Erythroblast (primary cell): ENCODE measurements around the gene OR14A16.

Experiments used
- DNase-seq, 2 experiments: peaks; one replicate each; lab custom pipeline; 2025; lab: John Stamatoyannopoulos, UW
- GATA1 ChIP-seq: IDR thresholded peaks from 2 replicates; pipeline ENCODE4 v1.6.1; 2011; ENCODE audit warnings: low read depth, mild to moderate bottlenecking, control low read depth, low read length, moderate library complexity
- POLR2A ChIP-seq: IDR thresholded peaks from 2 replicates; pipeline ENCODE4 v1.6.1; 2011; ENCODE audit warnings: mild to moderate bottlenecking, low read length

OR14A16 gene

GRCh38 chr1:247824023-247824422 lies at the start of gene OR14A16:
TSS of gene OR14A16 (minus strand) at chr1:247824119. CDS start at chr1:247815729, 8,390 bp downstream.
- TF ChIP-seq POLR2A (no peak), GATA1 (no peak)
- DNase-seq, result no peak

- no peak for TF ChIP-seq POLR2A
- no peak for DNase-seq
Measured at GRCh38 chr1:247865416-247865815, 41.5 kb upstream of the OR14A16 start.

GRCh38 chr1:247864644-247865043 lies 40.7 kb upstream of the OR14A16 start:
- no peak for DNase-seq
- no peak for TF ChIP-seq POLR2A
- TF ChIP-seq GATA1, result no peak

DNA sequence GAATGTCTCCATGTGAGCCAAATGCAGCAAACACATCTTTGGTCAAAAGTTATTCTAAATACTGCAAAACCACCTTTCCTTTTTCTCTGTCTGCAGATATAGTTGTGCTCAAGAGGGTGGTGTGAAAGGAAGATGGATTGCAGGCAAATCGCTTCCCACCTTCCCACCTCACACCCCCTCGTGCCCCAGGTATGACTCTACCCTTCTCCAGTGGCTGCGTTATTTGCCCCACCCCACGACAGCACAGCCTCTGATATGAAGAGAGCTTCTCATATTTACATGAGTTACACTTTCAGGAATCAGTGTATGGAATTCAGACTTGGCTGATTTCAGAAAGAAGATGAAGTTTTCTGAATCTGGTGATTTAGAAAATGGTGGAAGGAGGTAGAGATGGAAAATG lies 38.8 kb upstream of the OR14A16 start:
- TF ChIP-seq GATA1 (no peak), POLR2A (no peak)

GRCh38 chr1:247857985-247858619 lies 34.2 kb upstream of the OR14A16 start:
- TF ChIP-seq GATA1 (no peak), POLR2A (no peak)
- DNase-seq, result peak in 1 of 2 experiments; percentile 68

More for the DNA sequence above, 38.8 kb upstream of the OR14A16 start:
- DNase-seq, result no peak

GRCh38 chr1:247857069-247857984 lies 33.4 kb upstream of the OR14A16 start, which contains the start of gene TRIM58:
TSS of gene TRIM58 (plus strand) at chr1:247857187. CDS start at chr1:247857247, 60 bp downstream.
- TF ChIP-seq GATA1, result no peak
- TF ChIP-seq POLR2A, result peak; percentile 92
- peak; percentile 96 for DNase-seq

DNA sequence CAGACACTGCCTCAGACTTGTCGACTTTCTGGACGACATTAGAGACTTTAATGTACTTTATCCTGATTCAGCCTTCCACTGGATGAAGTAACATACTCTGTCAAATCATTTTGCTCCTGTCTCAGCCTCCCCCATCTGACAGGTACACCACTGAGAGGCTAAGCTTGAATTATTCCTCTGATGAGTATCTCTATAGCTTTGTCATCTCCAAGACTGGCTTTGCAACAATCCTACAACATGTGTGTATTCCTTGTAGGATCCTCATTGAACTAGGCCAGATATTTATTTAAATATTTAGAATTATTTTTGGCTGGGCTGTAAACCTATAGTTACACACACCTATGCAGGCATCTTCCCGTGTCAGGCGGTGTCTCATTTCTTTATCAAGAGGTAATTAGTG lies 32.0 kb upstream of the OR14A16 start:
- DNase-seq, result peak; percentile 46 to 63
- no peak for TF ChIP-seq GATA1
- no peak for TF ChIP-seq POLR2A

DNA sequence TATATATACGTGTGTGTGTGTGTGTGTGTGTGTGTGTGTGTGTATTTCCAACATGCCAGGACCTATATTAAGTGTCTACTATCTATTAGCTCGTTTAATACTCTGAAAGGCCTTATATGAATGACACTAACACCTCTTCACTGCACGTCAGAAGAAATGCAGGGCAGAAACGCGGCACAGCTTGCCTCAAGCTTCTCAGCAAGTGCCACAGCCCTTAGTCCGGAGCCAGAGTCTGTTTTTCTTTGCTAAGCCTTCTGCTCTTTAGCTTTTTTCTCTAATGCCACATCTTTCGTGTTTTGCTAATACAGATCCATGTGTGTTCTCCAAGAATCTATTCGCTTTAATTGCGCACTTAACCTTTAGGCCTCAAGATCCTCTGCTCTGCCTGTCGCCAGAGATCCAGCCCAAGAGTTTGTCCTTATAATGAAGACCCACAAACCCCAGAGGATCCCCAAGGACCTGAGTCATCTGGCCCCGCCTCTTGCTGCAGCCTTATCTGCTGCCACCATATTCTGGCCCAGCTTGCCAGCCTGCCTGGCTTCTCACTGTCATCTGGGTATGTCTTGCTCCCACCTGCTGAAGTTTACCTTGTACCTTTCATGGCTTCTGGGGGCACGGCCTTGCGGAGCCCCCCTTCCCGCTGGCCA lies 31.1 kb upstream of the OR14A16 start:
- TF ChIP-seq POLR2A (peak; percentile 81), GATA1 (peak; percentile 76)
- DNase-seq, result peak; percentile 94 to 97

GRCh38 chr1:247849616-247850015 lies 25.7 kb upstream of the OR14A16 start:
- TF ChIP-seq POLR2A, result no peak
- no peak for TF ChIP-seq GATA1
- no peak for DNase-seq

GRCh38 chr1:247848346-247848745 lies 24.4 kb upstream of the OR14A16 start:
- TF ChIP-seq POLR2A (no peak), GATA1 (no peak)
- no peak for DNase-seq

DNA sequence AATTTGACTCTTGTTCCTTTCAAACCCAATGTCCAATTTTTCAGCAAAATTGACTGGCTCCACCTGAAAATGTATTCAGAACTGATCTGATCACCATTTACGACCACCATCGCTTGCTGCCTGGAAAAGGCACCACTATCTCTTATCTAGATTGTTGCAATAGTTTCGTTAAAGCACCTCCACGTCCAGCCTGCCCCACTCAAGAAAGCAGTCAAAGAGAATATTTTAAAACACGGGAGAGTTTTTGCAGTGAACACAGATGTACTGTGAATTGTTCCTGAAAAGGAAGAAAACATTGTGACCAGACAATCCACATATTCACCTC lies 21.7 kb upstream of the OR14A16 start:
- TF ChIP-seq GATA1, result no peak
- TF ChIP-seq POLR2A, result no peak

GRCh38 chr1:247845011-247845692 lies 21.2 kb upstream of the OR14A16 start:
- TF ChIP-seq POLR2A, result no peak
- no peak for TF ChIP-seq GATA1
- no peak for DNase-seq

More for the DNA sequence above, 21.7 kb upstream of the OR14A16 start:
- DNase-seq, result no peak

DNA sequence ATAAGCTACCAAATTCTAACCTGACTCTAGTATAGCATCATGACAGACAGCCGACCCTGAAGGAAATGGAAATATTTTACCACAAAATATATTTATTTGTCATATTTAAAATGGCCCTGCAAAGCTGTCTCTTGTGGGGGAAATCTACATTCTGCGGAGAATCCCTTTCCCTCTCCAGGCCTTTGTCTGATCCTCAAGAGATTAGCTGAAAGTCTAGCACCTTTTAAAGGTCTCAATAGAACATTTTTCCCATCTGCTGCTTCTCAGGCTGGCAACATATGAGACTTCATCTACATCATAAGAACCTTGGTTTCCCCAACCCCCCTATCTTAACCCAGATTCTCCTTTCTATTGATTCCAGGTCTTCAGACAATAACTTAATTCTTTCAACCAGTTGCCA lies 19.5 kb upstream of the OR14A16 start:
- TF ChIP-seq POLR2A, result no peak
- TF ChIP-seq GATA1, result no peak
- no peak for DNase-seq
